Muscle layer of colon (tissue), 2 donors: ENCODE measurements around the gene UBE2QL1.

Experiments
- H3K27ac ChIP-seq: one replicate; pipeline ENCODE4 v1.7.0; 2013; ENCODE audit warnings: low read depth, mild to moderate bottlenecking, low read length, moderate library complexity
- H3K27me3 ChIP-seq, 2 donors: one replicate each; pipeline ENCODE4 v1.7.0; 2013; ENCODE audit warnings: low read length in 2 of 2, mild to moderate bottlenecking in 2 of 2; ENCODE audit not compliant: insufficient read depth in 2 of 2, control insufficient read depth in 1 of 2
- H3K36me3 ChIP-seq: one replicate; pipeline ENCODE4 v1.7.0; 2013; ENCODE audit warnings: mild to moderate bottlenecking, low read length; ENCODE audit not compliant: insufficient read depth
- H3K4me1 ChIP-seq: one replicate; pipeline ENCODE4 v1.7.0; 2013; ENCODE audit warnings: mild to moderate bottlenecking, low read length; ENCODE audit not compliant: insufficient read depth
- H3K4me3 ChIP-seq, 2 donors: one replicate each; pipeline ENCODE4 v1.7.0; 2013; ENCODE audit warnings: low read length in 2 of 2, low read depth in 1 of 2, mild to moderate bottlenecking in 1 of 2, moderate library complexity in 1 of 2
- H3K9ac ChIP-seq: one replicate; pipeline ENCODE4 v1.7.0; 2013; ENCODE audit warnings: low read length
- H3K9me3 ChIP-seq: one replicate; pipeline ENCODE4 v1.7.0; 2013; ENCODE audit warnings: mild to moderate bottlenecking, low read length
- donor health status: abdominal sarcoma.
- donor health status: Adenocarcinoma of cecum.

The UBE2QL1 gene

GRCh38 chr5:6543830-6544560 is 95.3 kb downstream of the UBE2QL1 start:
- Histone ChIP-seq H3K4me1 (peaks cover 63% of the 10 kb centered on the region), H3K36me3 (no peaks in the 10 kb centered on the region), H3K27ac (no peak overlapping the region), H3K9me3 (no peaks in the 10 kb centered on the region), H3K9ac (no peak overlapping the region), H3K4me3 (no peak overlapping the region), H3K27me3 (no peaks in the 10 kb centered on the region)
